Embryonic facial prominence (tissue), 1 donor: ENCODE measurements around the gene KLHL30.

Experiments
- DNase-seq: peaks from one replicate; pipeline ENCODE4 v3.0.0-alpha.2; 2016; ENCODE audit errors: extremely low spot score

The KLHL30 gene

GRCh38 chr2:238174701-238175100 lies 36.2 kb downstream of the KLHL30 start:
- no peak for DNase-seq

- no peak for DNase-seq
Measured at GRCh38 chr2:238176613-238177012, 38.1 kb downstream of the KLHL30 start.

GRCh38 chr2:238180554-238180953 lies 42.1 kb downstream of the KLHL30 start:
- no peak for DNase-seq

- DNase-seq: no peak
Measured at GRCh38 chr2:238182362-238182761, 43.9 kb downstream of the KLHL30 start.

- no peak for DNase-seq
Measured at GRCh38 chr2:238183821-238184220, 45.4 kb downstream of the KLHL30 start.

- DNase-seq: no peak
Measured at GRCh38 chr2:238187618-238188548, 49.4 kb downstream of the KLHL30 start.

GRCh38 chr2:238190445-238190844 lies 52.0 kb downstream of the KLHL30 start:
- DNase-seq: no peak
